Smooth muscle cell (in vitro differentiated cells): Measurements from ENCODE around the gene CYP2J2. TPM values are rescaled to one million over a fixed set of nuclear protein-coding genes. Genes with fewer than 3 reads are reported as not detected.

ENCODE experiments used
- DNase-seq: peaks from one replicate; lab custom pipeline; 2025; ENCODE audit not compliant: unreplicated experiment; lab: John Stamatoyannopoulos, UW
- H2AFZ ChIP-seq: fragments of 200-600 bp; sonication (generic); 2 replicates; pipeline ENCODE4 v1.6.0; 2016; ENCODE audit warnings: antibody characterized with exemption, low read depth, mild to moderate bottlenecking
- H3F3A ChIP-seq: fragments of 200-600 bp; sonication (generic); 2 replicates; pipeline ENCODE4 v1.6.0; 2017; ENCODE audit warnings: antibody characterized with exemption, low read depth
- H3K27ac ChIP-seq: fragments of 200-600 bp; sonication (generic); 2 replicates; pipeline ENCODE4 v1.5.1; 2016; ENCODE audit warnings: low read depth, mild to moderate bottlenecking
- H3K27me3 ChIP-seq: fragments of 200-600 bp; sonication (generic); 2 replicates; pipeline ENCODE4 v1.6.1; 2016; ENCODE audit warnings: low read depth, mild to moderate bottlenecking
- H3K36me3 ChIP-seq: fragments of 200-600 bp; sonication (generic); 2 replicates; pipeline ENCODE4 v1.5.1; 2016; ENCODE audit warnings: low read depth
- H3K4me1 ChIP-seq: fragments of 200-600 bp; sonication (generic); 2 replicates; pipeline ENCODE4 v1.5.1; 2016; ENCODE audit warnings: low read depth
- H3K4me2 ChIP-seq: fragments of 200-600 bp; sonication (generic); 2 replicates; pipeline ENCODE4 v1.6.0; 2016; ENCODE audit warnings: mild to moderate bottlenecking
- H3K4me3 ChIP-seq: fragments of 200-600 bp; sonication (generic); 2 replicates; pipeline ENCODE4 v1.5.1; 2016; ENCODE audit warnings: mild to moderate bottlenecking
- H3K79me2 ChIP-seq: fragments of 200-600 bp; sonication (generic); 2 replicates; pipeline ENCODE4 v1.6.0; 2016; ENCODE audit warnings: low read depth, mild to moderate bottlenecking
- H3K9ac ChIP-seq: fragments of 200-600 bp; sonication (generic); 2 replicates; pipeline ENCODE4 v1.6.0; 2016; ENCODE audit warnings: low read depth
- H3K9me3 ChIP-seq: fragments of 200-600 bp; sonication (generic); replicated peaks from 2 replicates; pipeline ENCODE4 v1.5.1; 2016; ENCODE audit warnings: low read depth
- H4K20me1 ChIP-seq: fragments of 200-600 bp; sonication (generic); 2 replicates; pipeline ENCODE4 v1.6.0; 2016; ENCODE audit warnings: low read depth
- WGBS: methylation state at CpG from one replicate; pipeline ENCODE4 v1.1.7; 2016; ENCODE audit warnings: low lambda C conversion rate; 5-methylcytosine and 5-hydroxymethylcytosine counted together
- polyA plus RNA-seq: library from polyadenylated mRNA; unstranded; fragments of >200 nt; fragmentation: Nextera tagmentation; extraction: Ambion mirVana; gene quantifications from 2 replicates; pipeline ENCODE4 v1.2.1, GENCODE V29; 2016
- total RNA-seq: library from RNA; depleted of rRNA; stranded (reverse); fragments of >200 nt; gene quantifications from 2 replicates; pipeline ENCODE4 v1.2.3, GENCODE V29; 2014
- TF ChIP-seq, protein P1 (sequence below): fragments of 200-600 bp; sonication (generic); IDR thresholded peaks from 2 replicates; pipeline ENCODE4 v1.5.1; 2017; ENCODE audit warnings: borderline replicate concordance, mild to moderate bottlenecking, antibody characterized with exemption; ENCODE audit not compliant: insufficient read depth, poor library complexity, severe bottlenecking

CYP2J2 gene, protein sequence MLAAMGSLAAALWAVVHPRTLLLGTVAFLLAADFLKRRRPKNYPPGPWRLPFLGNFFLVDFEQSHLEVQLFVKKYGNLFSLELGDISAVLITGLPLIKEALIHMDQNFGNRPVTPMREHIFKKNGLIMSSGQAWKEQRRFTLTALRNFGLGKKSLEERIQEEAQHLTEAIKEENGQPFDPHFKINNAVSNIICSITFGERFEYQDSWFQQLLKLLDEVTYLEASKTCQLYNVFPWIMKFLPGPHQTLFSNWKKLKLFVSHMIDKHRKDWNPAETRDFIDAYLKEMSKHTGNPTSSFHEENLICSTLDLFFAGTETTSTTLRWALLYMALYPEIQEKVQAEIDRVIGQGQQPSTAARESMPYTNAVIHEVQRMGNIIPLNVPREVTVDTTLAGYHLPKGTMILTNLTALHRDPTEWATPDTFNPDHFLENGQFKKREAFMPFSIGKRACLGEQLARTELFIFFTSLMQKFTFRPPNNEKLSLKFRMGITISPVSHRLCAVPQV
- total RNA-seq (2.2 and 2.5 TPM in 2 replicates), polyA plus RNA-seq (1.7 and 2.4 TPM in 2 replicates)

DNA sequence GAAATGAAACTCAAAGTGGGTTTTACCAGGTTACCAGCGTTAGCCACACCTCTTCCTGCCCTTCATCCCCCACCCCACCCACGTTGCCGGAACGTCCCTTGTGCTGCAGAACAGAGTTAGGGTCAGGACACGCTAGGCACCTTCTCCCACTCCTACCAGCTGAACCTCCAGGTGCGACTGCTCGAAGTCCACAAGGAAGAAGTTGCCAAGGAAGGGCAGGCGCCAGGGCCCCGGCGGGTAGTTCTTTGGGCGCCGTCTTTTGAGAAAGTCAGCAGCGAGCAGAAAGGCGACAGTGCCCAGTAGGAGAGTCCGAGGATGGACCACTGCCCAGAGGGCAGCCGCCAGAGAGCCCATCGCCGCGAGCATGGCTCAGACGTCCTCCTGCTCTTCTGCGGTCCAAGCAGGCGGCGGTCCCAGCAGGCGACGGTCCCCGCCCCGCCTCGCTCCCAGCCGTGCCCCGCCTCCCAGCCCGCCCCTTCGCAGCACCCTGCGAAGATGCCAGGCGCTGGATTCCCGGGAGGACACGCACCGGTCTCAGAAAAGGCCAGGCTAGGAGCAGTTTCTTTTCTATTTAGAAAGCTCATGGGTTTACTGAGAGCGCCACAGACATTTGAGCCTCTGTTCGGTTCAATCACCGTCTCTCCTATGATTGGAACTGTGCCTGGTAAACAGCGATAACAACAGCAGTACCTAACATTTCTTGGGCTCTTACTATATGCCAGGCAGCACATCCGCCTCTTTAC is at the start of gene CYP2J2:
TSS of gene CYP2J2 (minus strand) at position 393 of the 743 bp plus-strand sequence. CDS start at position 366, 27 bp downstream.
- 8% methylated on average over 40 of the region's 42 CpGs for WGBS
- peak; percentile 8 for DNase-seq
- peaks cover 10% of the 10 kb centered on the region for H3K4me1 ChIP-seq
- H3K9ac ChIP-seq: no peak within 1 kb of the TSS
- peak within 1 kb of the TSS; percentile 92 for H3K4me2 ChIP-seq
- H3K79me2 ChIP-seq: no peaks in the 10 kb centered on the region
- H2AFZ ChIP-seq: peak within 1 kb of the TSS; percentile 97
- H3K27me3 ChIP-seq: peaks cover 22% of the 10 kb centered on the region
- H4K20me1 ChIP-seq: no peaks in the 10 kb centered on the region
- peaks cover 5% of the 10 kb centered on the region for H3K9me3 ChIP-seq
- peak within 1 kb of the TSS; percentile 55 for H3K4me3 ChIP-seq
- H3K36me3 ChIP-seq: no peaks in the 10 kb centered on the region
- H3F3A ChIP-seq: no peaks in the 10 kb centered on the region
- no peak within 1 kb of the TSS for H3K27ac ChIP-seq
- TF ChIP-seq, protein P1, sequence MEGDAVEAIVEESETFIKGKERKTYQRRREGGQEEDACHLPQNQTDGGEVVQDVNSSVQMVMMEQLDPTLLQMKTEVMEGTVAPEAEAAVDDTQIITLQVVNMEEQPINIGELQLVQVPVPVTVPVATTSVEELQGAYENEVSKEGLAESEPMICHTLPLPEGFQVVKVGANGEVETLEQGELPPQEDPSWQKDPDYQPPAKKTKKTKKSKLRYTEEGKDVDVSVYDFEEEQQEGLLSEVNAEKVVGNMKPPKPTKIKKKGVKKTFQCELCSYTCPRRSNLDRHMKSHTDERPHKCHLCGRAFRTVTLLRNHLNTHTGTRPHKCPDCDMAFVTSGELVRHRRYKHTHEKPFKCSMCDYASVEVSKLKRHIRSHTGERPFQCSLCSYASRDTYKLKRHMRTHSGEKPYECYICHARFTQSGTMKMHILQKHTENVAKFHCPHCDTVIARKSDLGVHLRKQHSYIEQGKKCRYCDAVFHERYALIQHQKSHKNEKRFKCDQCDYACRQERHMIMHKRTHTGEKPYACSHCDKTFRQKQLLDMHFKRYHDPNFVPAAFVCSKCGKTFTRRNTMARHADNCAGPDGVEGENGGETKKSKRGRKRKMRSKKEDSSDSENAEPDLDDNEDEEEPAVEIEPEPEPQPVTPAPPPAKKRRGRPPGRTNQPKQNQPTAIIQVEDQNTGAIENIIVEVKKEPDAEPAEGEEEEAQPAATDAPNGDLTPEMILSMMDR: no peak

DNA sequence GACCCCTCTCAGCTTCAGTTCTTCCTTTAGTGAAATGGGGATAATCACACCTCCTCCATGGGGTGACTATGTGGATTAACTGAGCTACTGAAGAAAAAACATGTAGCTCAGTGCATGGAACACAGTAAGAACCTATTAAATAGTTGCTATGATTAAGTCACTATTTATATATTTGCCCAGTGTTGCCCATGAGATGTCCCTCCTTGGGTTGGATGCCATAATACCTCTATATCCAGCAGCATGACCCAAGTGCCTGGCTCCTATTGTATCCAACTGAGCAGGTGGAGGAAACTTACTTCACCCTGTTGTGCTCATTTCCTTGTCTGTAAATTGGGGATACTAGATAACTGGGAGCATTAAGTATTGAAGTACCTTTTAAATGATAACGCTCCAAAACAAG is 47.1 kb upstream of the CYP2J2 start:
- Histone ChIP-seq H3K27me3 (peaks cover 12% of the 10 kb centered on the region), H3K9me3 (no peaks in the 10 kb centered on the region), H2AFZ (no peak overlapping the region), H3K9ac (no peak overlapping the region), H3K4me2 (no peak overlapping the region), H3F3A (no peaks in the 10 kb centered on the region), H3K36me3 (no peaks in the 10 kb centered on the region), H4K20me1 (no peaks in the 10 kb centered on the region), H3K4me1 (no peaks in the 10 kb centered on the region), H3K27ac (no peak overlapping the region), H3K79me2 (no peaks in the 10 kb centered on the region), H3K4me3 (no peak overlapping the region)
- TF ChIP-seq, protein P1: no peak
- 100% methylated on average over 1 of the region's 1 CpG for WGBS
- DNase-seq: no peak

DNA sequence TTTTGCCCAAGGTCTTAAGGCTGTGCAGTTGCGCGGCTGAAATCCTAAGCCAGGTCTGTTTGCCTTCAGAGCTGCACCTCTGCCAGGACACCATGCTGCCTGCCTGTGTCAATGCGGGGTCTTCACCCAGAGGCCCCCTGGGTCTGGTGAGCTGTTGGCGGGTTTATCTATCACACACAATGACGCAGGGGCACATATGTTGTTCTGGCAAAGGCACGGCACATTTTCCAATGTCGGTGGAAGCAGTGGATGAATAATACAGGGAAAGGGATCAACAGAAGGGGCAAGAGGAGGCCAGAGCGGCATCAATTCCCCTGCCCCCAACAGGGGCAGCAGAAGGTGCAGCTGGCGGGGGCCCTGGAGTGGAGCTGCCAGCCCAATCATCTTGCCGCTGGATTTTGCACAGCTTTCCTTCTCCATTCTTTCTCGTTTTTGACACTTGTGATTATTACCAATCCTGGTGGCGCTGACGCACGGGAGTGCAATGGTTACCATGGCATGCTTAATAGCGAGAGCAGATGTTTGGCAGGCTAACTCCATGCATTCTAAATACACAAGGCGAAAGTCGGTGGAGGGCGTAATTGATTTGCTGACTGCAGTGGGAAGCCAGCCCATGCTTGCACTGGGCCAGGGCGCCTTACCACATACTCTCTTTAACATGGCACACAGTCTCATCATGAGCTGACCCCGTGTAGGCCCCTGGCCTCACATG is 45.8 kb upstream of the CYP2J2 start:
- Histone ChIP-seq H4K20me1 (no peaks in the 10 kb centered on the region), H3K27me3 (peaks cover 12% of the 10 kb centered on the region), H3K9me3 (no peaks in the 10 kb centered on the region), H2AFZ (no peak overlapping the region), H3K4me2 (no peak overlapping the region), H3K27ac (no peak overlapping the region), H3K36me3 (no peaks in the 10 kb centered on the region), H3K4me3 (no peak overlapping the region), H3K9ac (no peak overlapping the region), H3K4me1 (peaks cover 5% of the 10 kb centered on the region), H3F3A (peaks cover 7% of the 10 kb centered on the region), H3K79me2 (no peaks in the 10 kb centered on the region)
- 95% methylated on average over 20 of the region's 20 CpGs for WGBS
- DNase-seq: no peak
- TF ChIP-seq, protein P1: no peak
